HG03378 (cell line): ENCODE data around the gene TBC1D8B.
"Not testable (repeated sequence)": the region's sequence is repeated elsewhere in the genome, so short reads cannot be mapped to it uniquely, and the experiment has no call there.

Experiments used
- ATAC-seq: cut with Tn5 transposase; IDR thresholded peaks from one replicate; pipeline ENCODE4 v1.9.1; 2021; ENCODE audit warnings: mild to moderate bottlenecking, moderate library complexity; ENCODE audit not compliant: unreplicated experiment

Gene TBC1D8B

DNA sequence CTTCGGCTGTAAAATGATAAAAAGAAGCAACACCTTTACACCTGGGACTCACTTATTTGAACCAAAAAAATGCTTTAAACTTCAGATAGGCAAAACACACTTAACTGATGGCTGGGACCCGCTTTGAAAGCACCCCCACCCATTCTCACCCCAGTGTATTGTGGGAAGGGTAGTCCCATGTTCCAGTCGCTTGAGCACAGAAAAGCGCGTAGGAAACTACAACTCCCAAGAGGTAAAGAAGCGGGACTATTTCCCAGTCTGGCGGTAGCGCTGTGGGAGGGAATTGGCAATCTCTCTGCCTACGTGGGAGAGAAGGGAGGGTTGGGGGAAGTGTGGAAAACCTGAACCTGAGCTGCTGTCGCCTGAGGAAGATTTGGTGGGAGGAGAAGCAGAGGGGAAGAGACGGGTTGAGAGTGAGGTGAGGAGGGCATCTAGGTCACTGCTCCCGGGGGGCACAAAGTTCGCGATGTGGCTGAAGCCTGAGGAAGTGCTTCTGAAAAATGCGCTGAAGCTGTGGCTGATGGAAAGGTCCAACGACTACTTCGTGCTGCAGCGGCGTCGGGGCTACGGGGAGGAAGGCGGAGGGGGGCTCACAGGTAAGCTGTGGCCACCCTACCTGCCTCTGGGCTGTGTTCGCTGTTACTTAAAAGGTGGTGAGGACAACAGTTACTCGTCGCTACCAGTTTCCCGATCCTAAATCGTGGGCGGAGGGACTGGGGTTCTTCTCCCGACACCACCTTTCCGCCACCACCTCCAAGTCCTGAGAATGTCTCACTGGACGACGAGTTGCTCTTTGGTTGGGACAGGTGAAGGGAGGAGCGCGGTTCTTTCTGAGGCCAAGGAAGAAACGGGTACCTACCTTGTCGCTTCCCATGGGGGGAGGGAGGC lies at the start of gene TBC1D8B:
Gene TBC1D8B (plus strand): TSS at position 286 of the 888 bp plus-strand sequence. CDS start 181 bp downstream, at position 467.
- ATAC-seq: peak; percentile 97

DNA sequence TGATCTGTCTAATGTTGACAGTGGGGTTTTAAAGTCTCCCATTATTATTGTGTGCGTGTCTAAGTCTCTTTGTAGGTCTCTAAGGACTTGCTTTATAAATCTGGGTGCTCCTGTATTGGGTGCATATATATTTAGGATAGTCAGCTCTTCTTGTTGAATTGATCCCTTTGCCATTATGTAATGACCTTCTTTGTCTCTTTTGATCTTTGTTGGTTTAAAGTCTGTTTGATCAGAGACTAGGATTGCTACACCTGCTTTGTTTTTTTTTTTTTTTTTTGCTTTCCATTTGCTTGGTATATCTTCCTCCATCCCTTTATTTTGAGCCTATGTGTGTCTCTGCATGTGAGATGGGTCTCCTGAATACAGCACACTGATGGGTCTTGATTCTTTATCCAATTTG lies 33.2 kb upstream of the TBC1D8B start:
- not testable (repeated sequence) for ATAC-seq

DNA sequence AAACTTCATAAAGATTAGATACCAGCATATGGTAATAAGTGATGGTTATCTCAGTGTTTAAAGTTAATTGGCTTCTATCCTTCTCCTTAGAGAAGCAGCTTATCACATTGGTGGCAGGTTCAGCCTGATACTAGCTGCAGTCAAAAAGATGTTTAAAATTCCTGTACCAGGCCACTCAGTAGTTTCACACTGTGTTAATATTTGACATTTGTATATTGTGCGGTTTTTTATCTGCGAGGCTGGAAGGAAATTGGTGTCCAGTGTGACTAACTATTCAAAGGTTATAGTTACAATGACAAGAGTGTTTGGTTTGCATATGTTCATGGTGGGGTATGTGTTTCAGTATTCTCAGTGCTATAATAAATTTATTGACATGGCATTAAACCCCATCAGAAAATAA lies 27.5 kb upstream of the TBC1D8B start:
- no peak for ATAC-seq

DNA sequence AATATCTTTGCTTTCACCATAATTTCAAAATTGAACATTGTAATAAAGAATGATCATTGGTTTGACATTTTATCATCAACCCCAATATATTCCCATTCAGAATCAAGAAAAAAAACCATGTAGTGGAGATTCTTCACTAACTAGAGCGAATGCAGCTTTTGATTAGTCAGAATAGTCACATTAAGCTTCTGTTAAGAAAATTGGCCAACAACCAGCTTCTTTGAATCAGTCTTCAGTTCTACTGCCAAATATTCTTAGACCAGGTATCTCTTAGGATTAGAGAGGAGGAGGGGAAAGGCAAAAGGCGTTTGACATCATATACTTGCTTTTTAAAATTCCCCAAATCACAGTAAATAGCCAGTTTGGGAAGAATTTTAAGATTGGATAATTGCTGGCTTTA lies 22.2 kb upstream of the TBC1D8B start:
- no peak for ATAC-seq

DNA sequence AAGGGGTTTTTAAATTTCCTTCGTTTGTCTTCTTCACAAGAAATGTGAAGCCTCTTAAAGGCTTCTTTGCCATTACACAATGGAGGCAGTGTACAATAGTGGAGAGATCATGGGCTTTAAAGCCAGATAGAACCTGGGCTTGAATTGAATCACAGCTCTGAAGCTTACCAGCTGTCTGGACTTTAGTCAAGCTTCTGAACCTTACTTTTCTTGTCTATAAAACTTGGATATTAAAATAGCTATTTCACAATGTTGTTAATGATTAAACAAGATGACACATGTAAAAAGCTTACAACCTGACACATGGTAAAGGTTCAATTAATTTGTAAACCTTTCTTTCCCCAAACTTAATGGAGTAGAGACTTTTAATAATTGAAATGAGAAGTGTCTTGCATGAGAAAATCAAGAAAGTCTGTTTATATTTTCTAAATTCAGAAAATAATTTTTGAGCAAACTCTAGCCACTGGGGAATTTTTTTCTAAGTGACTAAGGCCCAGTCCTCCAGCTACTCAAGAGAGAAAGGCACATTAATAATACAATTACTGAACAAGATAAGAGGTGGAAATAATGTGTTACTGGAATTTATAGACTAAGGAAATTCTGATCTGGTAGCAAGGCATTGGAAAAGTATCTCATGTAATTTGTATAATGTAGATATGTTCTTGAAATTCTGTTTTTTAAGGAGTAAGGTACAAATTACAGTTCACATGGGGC lies 21.7 kb upstream of the TBC1D8B start:
- ATAC-seq: no peak

DNA sequence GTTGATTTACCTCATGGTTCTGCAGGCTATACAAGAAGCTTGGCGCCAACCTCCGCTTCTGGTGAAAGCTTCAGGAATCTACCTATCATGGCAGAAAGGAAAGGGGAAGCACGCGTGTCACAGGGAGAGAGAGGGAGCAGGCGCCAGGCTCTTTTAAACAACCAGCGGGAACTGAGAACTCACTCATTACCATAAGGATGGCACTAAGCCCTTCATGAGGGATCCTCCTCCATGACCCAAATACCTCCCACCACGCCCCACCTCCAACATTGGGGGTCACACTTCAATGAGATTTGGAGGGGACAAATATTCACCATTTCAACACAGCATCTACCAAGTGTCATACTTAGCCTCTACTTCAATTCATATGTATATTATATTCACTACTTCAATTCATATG lies 18.8 kb upstream of the TBC1D8B start:
- no peak for ATAC-seq

DNA sequence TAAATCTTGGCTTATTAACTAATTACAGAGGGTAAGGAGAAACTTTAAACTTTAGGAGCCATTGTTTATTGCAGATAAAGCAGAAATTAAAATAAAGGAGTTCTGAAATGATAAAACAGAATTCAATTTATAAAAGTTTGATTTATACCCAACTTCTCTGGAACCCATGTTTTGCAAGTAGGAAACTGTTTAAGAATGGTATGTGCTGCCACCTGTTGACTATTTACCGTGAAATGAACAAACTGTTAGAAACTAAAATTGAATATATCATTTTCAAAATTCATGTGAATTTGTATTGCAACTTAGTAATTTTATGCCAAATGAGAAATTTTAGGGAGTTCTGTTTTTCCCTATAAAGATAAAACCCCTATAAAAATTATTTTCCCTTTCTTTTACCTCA lies 11.0 kb upstream of the TBC1D8B start:
- no peak for ATAC-seq

DNA sequence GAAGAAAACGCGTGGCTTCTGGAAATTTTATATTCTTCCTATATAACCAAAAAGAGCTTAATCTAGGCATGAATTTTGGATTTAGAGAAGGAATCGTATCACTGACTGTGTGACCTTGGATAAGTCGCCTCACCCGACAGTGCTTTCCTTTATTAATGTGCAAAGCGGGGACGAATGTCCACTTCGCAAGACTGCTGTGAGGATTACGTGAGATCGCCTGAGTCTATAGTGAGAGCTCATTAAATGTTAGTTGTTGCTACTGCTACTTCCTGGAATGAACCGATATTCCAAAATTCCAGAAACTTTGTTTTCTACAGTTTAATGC lies 448 bp upstream of the TBC1D8B start:
- ATAC-seq: peak; percentile 20

DNA sequence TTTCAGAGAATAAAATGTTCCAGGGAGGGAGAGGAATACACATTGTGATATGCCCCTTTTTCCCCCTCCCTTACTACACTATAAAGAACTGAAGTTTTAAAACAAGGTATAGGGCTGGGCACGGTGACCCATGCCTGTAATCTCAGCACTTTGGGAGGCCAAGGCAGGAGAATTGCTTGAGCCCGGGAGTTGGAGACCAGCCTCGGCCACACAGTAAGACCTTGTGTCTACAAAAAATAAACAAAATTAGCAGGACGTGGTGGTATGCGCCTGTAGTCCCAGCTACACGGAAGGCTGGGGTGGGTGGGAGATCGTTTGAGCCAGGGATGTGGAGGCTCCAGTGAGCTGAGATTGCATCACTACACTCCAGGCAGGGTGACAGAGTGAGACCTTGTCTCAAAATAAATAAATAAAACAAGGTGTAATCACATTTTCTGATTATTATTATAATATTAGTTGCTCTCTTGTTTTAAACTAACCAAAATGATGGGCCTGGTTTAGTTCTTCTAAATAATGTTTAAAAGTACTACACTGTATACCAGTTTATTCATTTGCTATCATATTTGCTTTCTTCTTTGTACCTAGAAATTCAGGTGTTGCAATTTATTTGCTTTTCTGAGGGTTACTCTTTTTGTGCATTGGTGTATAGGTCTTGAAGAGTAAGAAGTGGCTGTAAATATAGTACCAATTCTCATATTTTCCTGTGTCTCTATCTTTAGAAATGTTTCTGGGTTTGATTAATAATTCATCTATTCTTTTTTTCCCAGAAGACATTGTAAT lies 8.8 kb downstream of the TBC1D8B start:
- no peak for ATAC-seq

DNA sequence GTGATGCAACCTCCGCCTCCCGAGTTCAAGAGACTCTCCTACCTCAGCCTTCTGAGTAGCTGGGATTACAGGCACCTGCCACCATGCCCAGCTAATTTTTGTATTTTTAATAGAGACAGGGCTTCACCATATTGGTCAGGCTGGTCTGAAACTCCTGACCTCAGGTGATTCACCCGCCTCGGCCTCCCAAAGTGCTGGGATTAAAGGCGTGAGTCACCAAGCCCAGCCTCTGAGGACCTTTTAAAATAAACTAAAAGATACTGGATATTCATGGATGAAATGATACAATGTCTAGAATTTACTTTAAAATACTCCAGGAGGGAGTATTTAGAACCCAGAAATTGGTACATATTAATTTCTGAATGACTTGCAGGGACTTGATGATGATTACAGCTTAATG lies 10.5 kb downstream of the TBC1D8B start:
- not testable (repeated sequence) for ATAC-seq

DNA sequence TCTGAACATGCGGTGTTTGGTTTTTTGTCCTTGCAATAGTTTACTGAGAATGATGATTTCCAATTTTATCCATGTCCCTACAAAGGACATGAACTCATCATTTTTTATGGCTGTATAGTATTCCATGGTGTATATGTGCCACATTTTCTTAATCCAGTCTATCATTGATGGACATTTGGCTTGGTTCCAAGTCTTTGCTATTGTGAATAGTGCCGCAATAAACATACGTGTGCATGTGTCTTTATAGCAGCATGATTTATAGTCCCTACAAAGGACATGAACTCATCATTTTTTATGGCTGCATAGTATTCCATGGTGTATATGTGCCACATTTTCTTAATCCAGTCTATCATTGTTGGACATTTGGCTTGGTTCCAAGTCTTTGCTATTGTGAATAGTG lies 11.6 kb downstream of the TBC1D8B start:
- ATAC-seq: not testable (repeated sequence)

DNA sequence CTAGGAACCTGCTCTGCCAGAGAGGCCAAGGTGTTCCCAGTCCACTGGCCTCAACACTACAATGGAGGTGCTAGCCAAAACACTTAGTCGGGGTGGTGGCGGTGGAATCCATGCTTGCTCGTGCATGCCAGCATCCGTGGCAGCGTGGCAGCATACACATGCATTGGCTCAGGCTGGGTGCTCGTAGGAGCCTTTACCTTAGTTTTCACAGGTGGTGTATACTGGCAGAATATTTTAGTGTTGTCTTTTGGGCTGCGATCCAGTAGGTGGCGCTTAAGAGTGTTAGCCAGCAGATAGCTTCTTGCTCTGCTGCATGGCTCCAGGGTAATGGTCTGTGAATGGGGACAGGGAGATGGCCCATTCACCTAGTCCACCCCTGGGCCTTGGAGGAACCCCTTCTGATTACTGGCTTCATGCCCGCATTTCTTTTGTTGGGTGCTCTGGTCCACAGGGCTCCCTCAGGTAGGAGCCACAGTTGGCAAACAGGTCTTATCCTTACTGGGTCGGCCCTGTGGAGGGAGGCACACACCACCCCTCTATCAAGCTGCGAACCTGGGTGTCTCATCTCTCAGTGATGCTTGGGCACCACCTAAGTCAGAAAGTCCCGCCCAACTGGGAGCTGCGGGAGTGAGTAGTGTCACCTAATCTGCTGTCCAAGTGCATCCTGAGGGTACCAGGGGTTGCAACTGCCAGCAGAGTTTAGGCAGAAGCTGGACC lies 60.7 kb downstream of the TBC1D8B start:
- ATAC-seq: peak; percentile 88

DNA sequence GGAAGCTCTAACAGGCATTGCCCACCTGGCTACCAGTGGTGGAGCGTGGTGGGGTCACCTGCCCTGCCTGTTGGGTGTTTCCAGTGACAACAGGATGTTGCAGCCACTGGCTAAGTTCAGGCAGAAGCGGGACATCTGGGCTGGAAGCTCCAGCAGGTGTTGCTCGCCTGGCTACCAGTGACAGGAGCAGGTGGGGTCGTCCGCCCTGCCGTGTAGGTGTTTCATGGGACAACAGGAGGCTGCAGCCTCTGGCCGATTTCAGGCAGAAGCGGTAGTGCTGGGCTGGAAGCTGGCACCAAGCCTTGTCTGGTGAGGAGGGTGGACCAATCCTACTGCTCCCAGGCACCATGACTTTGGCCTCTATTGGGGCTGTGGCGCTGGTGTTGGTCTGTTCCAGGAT lies 61.2 kb downstream of the TBC1D8B start:
- no peak for ATAC-seq

DNA sequence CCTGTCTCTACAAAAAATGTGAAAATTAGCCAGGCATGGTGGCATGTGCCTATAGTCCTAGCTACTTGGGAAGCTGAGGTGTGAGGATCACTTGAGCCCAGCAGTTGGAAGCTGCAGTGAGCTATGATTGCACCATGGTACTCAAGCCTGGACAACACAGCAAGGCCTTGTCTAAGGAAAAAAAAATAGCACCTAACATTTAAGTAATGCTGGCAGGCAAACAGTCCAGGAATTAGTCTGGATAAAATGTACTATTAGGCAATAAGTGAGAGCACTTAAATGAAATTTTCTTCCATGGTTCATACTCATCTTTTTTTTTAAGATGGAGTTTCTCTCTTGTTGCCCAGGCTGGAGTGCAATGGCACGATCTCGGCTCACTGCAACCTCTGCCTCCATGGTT lies 70.3 kb downstream of the TBC1D8B start:
- ATAC-seq: not testable (repeated sequence)

DNA sequence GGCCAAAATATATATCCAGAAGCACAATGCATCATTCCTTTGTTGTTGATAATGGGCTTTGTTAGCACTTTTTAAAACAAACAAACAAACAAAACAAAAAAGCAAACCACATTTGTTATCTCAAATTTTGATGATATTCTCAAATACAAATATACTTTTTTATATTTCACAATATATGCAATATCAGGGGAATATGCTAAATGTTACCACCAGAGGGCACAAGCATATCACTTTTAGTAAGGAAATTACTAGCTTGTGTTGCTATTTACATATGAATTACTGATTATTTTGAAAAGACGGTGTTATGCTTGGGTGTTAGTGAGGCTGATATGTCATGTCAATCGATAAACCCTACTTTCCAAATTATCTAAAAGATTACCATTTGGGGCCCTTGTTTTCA lies 71.6 kb downstream of the TBC1D8B start:
- ATAC-seq: no peak

DNA sequence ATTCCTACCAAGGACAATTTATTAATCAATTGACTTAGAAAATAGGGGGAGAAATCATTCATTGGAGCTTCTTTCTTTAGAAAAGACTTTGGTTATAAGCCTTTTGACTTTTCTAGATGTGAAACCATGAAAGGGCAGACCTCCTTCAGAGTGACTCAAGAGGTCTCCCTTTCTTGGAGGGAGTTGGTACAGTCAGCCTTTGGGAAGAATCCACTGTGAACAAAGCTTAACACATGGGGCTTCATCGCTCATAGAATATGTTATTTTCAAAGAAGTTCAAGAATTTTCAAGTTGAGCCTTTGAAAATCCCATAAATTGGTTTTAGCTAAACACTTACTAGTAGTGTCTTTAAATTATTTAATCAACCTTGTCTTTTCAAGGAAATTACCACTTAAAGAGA lies 72.7 kb downstream of the TBC1D8B start:
- ATAC-seq: no peak

DNA sequence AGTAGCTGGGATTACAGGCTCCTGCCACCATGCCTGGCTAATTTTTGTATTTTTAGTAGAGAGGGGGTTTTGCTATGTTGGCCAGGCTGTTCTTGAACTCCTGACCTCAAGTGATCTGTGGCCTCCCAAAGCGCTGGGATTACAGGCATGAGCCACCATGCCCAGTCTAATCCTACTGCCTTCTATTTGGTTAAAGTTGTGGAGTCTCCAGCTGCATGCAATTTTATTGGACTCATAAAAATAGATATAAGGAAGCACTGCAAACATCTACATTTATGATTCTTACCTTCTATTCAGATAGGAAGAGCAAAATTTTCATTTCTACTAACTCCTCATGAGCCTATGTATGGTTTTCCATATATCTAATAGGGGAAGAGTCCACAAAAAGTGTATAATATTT lies 87.0 kb downstream of the TBC1D8B start:
- ATAC-seq: no peak

DNA sequence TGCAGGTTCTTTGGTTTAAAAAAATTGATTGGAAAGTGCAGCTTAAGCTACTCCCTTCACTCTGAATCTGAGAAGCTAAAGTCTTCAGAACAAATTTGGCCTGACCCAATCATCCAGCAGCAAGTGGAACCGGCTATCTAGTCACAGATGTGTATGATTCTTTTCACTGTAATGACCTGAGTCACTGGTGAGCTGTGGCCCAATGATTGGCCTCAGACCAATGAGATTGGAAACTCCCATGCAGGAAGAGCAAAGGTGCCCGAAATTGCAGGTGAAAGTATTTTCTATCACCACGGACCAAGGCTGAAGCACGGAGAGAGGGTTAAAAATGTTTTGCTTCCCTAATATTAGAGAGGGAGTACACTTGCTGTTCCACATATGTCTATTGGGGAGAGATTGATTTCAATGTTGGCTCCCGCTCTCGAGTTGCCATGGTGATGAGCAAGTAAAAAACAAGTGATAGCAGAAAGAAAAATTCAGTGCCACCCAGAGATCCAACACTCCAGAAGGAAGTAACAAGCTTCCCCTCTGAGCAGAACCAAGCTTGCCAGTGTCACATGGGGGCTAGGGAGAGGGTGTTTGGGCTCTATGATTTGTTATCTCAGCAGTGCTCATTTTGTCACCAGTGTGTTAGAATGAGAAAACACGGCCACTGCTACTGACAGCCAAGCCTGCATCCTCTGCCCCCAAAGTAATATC lies 89.4 kb downstream of the TBC1D8B start:
- no peak for ATAC-seq

DNA sequence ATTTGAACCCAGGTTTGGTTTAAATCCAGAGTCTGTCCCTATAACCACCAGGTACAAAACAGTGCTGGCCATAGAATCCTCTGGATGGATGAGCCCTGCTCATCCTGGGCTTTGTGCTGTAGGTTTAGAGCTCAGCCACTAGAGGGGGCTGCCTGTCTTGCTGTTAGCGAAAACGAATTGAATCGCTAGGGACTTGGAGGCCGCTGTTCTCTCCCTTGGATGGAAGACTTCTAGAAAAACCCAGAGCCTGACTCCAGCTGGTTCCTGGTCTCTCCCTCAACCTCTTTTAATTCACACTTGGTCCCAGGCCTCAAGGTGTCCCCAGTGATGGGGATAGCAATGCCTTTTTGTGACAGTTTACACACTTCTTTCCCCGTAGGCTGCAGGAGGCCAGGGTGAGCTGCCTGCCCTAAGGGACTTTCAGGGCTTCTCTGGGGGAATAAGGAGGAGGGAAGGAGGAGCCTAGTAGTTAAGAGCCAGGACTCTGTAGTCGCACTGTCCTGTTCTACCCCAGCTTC lies 92.0 kb downstream of the TBC1D8B start:
- ATAC-seq: peak; percentile 53

DNA sequence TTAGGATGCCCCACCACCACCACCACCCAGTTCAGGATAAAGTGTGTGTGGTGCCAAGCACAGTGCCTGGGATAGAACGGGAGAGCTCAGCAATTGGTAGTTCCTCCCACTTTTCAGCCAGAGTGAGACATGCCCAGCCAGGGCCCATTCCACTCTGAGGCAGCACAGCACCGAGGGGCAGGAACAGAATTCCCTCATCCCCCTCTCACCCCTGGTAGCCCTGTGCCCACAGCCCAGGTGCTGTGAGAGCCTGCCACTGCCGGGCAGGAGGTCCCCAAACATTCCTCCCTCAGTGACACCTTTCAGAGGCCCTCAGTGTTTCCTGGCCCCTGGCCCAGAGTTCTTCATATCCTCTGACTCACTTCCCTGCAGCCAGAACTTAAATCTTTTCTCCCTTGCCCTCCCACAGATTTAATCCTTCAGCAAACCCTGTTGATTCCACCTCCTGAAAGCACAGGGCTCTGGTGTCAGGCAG lies 92.5 kb downstream of the TBC1D8B start:
- no peak for ATAC-seq
